Stimulated activated CD8-positive, alpha-beta memory T cell treated with anti-CD3 and anti-CD28 coated beads, Interleukin-12 subunit alpha, Interleukin-12 subunit beta, amount 100 ng/mL, for 4 hours (primary cell): Measurements from ENCODE around the gene C12orf76.
A peak's percentile ranks its signal among the peaks of the same experiment; 100 is the strongest.

Experiments
- DNase-seq: peaks from one replicate; pipeline ENCODE4 v3.0.0-alpha.2; 2020; ENCODE audit warnings: low read depth

C12orf76 gene

GRCh38 chr12:109995686-109996482, 52.4 kb downstream of the C12orf76 start, which contains the start of gene GIT2:
GIT2 (minus strand) TSS chr12:109996368; CDS start chr12:109996224, 144 bp downstream.
- peak; percentile 89 for DNase-seq

- no peak for DNase-seq
Measured at GRCh38 chr12:109995361-109995685, 53.0 kb downstream of the C12orf76 start.

- no peak for DNase-seq
Measured at GRCh38 chr12:109994401-109995175, 53.7 kb downstream of the C12orf76 start.

GRCh38 chr12:109993091-109993490, 55.2 kb downstream of the C12orf76 start:
- DNase-seq = no peak

- DNase-seq = no peak
Measured at GRCh38 chr12:109991586-109991985, 56.7 kb downstream of the C12orf76 start.
